Epidermal melanocyte (primary cell): Measurements from ENCODE around the gene RBM6.
"Not testable (repeated sequence)": the region's sequence is repeated elsewhere in the genome, so short reads cannot be mapped to it uniquely, and the experiment has no call there.

Experiments used
- DNase-seq: peaks from one replicate; pipeline ENCODE4 v3.0.0; 2011; ENCODE audit warnings: low spot score; ENCODE audit not compliant: insufficient read length

The RBM6 gene

DNA sequence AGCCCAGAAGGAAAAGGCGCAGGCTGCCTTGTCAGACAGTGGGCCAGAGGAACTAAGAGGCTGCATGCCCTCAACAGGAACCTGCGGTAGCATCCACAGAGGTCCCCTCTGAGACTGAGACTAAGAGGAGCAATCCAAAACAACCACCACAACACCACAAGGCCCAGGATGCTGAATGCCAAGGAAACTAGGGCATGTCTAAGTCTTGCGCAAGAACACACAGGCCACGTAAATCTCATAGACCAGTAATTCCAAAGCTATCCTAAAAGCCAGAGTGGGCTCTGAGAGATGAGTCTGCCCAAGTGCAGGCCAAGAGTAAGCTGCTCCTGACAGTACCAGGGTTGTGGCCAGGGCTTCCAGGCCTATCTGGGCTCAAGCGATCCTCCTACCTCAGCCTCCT, 23.3 kb upstream of the RBM6 start:
- DNase-seq: no peak

- not testable (repeated sequence) for DNase-seq
Measured at GRCh38 chr3:49917806-49918590, 22.0 kb upstream of the RBM6 start.

- no peak for DNase-seq
Measured at GRCh38 chr3:49924683-49925082, 15.3 kb upstream of the RBM6 start.

DNA sequence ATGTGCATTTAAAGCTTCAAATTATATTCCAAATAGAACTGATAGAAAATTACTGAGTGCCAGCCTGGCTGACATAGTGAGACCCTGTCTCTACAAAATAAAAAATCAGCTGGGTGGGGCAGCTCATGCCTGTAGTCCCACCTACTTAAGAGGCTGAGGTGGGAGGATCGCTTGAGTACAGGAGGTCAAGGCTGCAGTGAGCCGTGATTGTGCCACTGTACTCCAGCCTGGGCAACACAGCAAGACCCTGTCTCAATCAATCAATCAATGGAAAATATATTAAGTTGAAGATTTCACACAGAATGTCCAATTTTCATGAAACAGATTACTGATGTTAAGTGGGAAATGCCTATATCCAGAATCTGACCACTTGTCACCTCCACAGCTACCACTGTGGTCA, 14.5 kb upstream of the RBM6 start:
- no peak for DNase-seq

DNA sequence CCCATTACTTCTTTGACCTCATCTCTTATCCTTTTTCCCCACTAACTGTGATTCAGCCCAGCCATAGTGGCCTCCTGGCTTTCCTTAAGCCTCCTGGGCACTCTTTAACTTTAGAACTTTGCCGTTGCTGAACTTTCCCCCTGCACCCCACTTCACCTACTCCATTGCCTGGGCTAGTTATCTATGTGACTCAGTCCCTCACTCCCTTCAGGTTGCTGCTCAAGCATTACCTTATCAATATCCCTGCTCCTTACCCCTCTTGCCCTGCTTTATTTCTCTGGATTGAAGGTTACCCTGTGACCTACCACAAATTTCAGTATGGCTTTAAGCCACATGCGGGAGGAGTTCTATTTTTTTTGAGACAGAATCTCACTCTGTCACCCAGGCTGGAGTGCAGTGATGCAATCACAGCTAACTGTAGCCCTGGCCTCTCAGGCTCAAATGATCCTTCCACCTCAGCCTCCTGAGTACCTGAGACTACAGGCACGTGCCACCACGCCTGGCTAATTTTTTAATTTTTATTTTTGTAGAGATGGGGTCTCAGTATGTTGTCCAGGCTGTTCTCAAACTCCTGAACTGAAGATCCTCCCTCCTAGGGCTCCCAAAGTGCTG, 13.7 kb upstream of the RBM6 start:
- no peak for DNase-seq

DNA sequence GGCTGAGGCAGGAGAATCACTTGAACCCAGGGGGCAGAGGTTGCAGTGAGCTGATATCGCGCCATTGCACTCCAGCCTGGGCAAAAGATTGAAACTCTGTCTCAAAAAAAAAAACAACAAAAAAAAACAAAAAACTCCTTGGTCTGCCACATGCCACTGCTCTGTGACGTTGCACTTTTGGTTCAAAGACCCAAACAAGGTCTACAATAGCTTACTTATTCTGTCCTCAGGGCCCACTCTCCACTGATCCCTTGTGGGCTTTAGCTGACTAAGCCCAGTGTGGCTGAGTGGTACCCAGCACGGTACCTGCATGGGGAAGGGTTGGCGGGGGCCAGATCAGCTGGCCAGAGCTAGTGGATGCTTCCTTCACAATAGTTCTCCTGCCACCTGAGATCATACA, 12.2 kb upstream of the RBM6 start:
- no peak for DNase-seq

DNA sequence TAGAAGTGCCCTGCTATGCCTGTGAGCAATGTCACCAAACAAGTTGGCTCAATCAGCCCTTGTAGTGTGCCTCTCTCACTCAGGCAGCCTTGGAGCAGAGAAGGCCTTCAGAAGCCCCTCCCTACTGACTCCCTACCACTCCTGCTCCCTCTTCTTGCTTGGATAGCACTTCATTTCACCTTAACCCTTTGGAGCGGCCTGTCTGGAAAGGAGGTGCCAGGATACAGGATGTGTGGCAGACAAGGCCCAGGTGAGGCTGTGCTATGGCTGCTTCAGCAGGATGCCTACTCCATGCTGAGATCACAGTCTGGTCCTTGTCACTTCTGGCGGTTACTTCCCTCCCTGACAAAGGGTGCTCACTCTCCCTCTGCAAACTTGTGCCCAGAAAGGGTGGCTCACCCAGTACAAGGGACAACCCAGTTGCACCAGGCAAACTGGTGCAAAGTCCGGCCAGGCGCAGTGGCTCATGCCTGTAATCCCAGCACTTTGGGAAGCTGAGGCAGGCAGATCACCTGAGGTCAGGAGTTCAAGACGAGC, 11.4 kb upstream of the RBM6 start:
- DNase-seq: no peak

- peak; percentile 67 for DNase-seq
Measured at GRCh38 chr3:49929291-49930167, 10.4 kb upstream of the RBM6 start, which contains the start of gene MON1A. TSS of gene MON1A (minus strand) at chr3:49929811. CDS start at chr3:49913346, 16,465 bp downstream.

DNA sequence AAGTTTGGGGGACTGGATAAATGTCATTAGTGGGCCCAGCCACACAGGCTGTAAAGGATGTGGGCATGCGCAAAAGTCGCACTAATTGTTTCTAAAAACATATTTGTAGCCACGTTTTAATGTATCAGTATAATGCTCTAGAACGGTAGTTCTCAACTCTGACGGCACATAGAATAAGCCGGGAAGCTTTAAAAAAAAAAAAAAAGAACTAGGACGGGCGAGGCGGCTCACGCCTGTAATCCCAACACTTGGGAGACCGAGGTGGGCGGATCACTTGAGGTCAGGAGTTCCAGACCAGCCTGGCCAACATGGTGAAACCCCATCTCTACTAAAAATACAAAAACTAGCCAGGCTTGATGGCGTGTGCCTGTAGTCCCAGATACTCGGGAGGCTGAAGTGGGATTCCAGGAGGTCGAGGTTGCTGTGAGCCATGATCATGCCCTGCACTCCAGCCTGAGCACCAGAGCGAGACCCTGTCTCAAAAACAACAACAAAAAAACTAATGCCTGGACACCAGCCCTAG, 9.7 kb upstream of the RBM6 start:
- no peak for DNase-seq

DNA sequence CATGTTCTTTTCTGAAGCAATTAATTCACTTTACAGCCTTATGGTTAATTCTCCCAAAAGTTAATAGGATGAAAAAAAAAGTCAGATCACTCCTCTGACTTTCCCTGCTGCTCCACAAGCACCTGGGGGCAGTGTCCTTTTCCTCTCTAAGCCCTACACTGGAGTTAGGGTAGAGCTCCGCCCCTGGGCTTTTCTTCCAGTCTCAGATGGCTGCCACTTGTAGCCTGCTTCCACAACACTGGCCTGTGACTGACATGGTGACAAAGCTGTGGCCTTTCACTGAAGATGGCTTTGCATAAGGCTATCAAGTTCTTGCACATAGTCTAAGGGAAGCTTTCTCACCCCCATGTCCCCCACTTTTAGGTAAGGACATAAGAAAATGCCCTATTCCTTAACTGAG, 9.0 kb upstream of the RBM6 start:
- DNase-seq: no peak

DNA sequence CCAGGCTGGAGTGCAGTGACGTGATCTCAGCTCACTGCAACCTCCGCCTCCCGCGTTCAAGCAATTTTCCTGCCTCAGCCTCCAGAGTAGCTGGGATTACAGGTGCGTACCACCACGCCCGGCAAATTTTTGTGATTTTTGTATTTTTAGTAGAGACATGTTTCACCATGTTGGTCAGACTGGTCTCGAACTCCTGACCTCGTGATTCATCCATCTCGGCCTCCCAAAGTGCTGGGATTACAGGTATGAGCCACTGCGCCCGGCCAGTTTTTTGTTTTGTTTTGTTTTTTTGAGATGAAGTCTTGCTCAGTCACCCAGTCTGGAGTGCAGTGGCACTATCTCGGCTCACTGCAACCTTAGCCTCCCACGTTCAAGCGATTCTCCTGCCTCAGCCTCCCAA, 7.7 kb upstream of the RBM6 start:
- not testable (repeated sequence) for DNase-seq

DNA sequence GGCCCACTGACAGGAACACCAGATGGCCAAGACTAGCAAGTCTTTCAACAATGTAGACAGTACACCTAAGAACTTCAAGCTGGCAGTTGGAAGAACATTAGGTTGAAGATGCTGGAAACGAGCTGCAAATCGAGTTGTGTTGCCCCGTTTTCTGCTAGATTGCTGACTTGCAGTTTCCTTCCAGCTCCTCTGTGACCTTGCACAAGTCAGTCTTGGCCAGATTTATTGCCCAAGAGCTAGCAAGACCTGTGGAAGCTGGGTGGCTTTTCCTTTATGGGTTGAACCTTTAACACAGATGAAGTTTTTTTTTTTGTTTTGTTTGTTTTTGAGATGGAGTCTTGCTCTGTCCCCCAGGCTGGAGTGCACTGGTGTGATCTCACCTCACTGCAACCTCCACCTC, 2.9 kb upstream of the RBM6 start:
- DNase-seq: no peak

DNA sequence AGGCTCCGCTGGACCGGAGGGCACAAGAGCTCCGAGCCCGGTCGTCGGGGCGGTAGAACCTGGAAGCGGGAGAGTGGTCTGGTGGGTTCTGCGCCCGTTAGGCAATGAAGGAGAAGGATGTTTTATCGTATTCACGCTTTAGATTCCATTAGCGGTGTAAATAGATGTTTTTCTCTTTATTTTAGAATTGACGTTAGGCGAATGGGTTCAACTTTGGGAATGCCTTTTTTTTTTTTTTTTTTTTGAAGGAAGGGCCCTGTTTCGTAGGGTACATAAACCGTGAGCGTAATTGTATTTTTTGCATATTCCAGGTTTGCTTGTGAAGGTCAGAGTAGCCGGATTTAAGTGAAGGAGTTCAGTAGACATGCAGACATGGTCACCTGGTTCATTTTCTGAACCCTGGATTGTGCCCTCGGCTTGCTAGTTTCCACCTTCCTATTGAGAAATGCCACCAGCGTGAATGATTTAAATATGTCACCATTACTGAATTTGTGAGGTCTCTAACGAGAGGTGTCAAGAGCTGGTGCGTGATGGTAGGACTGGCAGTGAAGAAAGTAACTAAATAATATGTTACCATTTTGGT, 808 bp downstream of the RBM6 start:
- DNase-seq: no peak

- no peak for DNase-seq
Measured at GRCh38 chr3:49942651-49943050, 2.7 kb downstream of the RBM6 start.

DNA sequence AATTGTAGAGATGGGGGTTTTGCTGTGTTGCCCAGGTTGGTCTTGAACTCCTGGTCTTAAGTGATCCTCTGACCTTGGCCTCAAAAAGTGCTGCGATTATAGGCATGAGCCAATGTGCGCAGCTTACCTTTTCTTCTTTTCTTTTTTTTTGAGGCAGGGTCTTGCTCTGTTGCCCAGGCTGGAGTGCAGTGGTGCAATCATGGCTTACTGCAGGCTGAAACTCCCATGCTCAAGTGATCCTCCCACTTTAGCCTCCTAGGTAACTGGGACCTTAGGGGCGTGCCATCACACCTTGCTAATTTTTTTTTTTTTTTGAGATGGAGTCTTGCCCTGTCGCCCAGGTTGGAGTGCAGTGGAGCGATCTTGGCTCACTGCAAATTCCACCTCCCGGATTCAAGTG, 13.0 kb downstream of the RBM6 start:
- DNase-seq: no peak

- DNase-seq: no peak
Measured at GRCh38 chr3:49955636-49956035, 15.7 kb downstream of the RBM6 start.

DNA sequence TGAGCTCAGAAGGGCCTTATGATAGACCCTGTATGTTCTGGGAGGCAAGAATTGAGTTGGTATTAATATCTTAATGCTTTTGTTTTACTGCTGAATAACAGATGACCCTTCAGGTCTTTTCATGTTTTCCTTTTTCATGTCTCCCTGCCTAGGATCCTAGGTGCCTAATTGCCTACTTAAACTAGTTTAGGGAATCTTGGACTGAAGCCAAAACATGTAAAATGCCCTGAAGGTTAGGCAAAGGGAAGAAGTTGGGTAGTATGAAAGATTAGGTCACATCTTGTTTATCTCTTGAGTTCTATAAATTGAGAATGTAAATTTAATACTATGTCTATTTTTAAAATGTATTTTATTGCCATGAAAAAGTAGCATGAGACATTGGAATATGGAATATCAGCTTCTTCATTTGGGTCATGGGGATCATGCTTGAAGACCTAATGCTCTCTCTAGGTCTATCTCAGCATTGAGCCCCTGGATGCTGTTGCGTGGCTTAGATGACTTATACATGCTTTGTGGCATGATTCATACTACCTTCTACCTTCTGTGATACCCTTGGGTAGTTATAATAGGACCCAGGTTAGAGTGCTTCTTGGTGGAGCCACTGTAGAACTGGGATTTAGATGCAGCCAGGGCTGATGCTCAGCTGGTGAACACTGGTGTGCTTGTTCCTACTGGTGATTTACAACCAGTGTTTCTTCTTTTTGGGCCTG, 26.4 kb downstream of the RBM6 start:
- DNase-seq: no peak

DNA sequence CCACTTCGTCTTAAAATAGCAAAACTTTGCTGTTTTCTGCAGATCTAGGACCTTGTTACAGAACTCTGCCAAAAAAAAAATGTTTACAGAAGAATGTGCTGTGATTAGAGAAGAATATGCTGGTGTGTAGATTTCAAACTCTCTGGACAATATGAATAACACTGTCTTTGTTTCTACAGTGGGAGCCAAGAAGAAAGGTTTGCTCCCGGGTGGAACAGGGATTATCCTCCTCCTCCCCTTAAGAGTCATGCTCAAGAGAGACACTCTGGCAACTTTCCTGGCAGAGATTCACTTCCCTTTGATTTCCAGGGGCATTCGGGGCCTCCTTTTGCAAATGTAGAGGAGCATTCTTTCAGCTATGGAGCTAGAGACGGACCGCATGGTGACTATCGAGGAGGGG, 27.3 kb downstream of the RBM6 start:
- DNase-seq: no peak

DNA sequence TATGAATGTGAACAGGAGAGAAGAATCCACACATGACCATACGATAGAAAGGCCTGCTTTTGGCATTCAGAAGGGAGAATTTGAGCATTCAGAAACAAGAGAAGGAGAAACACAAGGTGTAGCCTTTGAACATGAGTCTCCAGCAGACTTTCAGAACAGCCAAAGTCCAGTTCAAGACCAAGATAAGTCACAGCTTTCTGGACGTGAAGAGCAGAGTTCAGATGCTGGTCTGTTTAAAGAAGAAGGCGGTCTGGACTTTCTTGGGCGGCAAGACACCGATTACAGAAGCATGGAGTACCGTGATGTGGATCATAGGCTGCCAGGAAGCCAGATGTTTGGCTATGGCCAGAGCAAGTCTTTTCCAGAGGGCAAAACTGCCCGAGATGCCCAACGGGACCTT, 28.4 kb downstream of the RBM6 start:
- DNase-seq: no peak

- DNase-seq: no peak
Measured at GRCh38 chr3:49972656-49973055, 32.7 kb downstream of the RBM6 start.

DNA sequence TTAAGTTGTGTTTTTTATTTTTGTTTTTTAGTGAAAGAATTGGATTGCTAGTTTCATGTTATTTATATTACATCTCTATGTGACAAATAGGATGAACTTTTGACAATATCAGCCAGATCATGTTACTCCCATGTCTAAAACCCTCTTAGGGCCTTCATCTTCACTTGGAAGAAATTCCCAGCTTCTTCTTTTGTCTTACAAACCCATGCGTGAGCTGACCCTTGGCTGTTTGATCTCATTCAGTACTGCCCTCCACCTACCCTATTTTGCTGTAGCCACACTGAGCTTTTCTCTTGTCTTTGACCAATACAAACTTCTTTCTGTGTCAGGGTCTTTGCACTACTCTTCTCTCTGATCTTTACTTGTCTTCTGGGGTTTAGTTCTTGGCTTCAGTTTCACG, 37.0 kb downstream of the RBM6 start:
- no peak for DNase-seq
